GM12874 (cell line): Measurements from ENCODE around the gene ROR2.

Experiments used
- TF ChIP-seq, protein P1 (sequence below): IDR thresholded peaks from 2 replicates; pipeline ENCODE4 v1.5.1; 2011; ENCODE audit warnings: low read depth, mild to moderate bottlenecking, control low read depth, low read length, moderate library complexity; ENCODE audit not compliant: insufficient read depth

The ROR2 gene

GRCh38 chr9:91555132-91555531, 394.9 kb downstream of the ROR2 start:
- TF ChIP-seq, protein P1, sequence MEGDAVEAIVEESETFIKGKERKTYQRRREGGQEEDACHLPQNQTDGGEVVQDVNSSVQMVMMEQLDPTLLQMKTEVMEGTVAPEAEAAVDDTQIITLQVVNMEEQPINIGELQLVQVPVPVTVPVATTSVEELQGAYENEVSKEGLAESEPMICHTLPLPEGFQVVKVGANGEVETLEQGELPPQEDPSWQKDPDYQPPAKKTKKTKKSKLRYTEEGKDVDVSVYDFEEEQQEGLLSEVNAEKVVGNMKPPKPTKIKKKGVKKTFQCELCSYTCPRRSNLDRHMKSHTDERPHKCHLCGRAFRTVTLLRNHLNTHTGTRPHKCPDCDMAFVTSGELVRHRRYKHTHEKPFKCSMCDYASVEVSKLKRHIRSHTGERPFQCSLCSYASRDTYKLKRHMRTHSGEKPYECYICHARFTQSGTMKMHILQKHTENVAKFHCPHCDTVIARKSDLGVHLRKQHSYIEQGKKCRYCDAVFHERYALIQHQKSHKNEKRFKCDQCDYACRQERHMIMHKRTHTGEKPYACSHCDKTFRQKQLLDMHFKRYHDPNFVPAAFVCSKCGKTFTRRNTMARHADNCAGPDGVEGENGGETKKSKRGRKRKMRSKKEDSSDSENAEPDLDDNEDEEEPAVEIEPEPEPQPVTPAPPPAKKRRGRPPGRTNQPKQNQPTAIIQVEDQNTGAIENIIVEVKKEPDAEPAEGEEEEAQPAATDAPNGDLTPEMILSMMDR, result no peak

- TF ChIP-seq, protein P1, result no peak
Measured at GRCh38 chr9:91549177-91549576, 400.9 kb downstream of the ROR2 start.

- TF ChIP-seq, protein P1, result no peak
Measured at GRCh38 chr9:91547081-91547480, 402.9 kb downstream of the ROR2 start.

- TF ChIP-seq, protein P1, result no peak
Measured at GRCh38 chr9:91546574-91546973, 403.5 kb downstream of the ROR2 start.

DNA sequence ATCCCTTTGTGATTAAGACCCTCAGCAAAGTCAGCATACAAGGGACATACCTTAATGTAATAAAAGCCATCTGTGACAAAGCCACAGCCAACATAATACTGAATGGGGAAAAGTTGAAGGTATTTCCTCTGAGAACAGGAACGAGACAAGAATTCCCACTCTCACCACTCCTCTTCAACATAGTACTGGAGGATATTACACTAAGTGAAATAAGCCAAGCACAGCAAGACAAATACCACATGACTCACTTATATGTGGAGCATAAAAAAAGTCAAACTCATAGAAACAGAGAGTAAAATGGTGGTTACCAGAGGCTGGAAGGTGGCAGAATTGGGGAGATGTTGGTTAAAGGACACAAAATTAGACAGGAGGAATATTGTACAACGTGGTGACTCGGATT, 408.3 kb downstream of the ROR2 start:
- TF ChIP-seq, protein P1, result no peak

GRCh38 chr9:91536211-91536691, 413.8 kb downstream of the ROR2 start:
- TF ChIP-seq, protein P1, result no peak

GRCh38 chr9:91534374-91534773, 415.7 kb downstream of the ROR2 start:
- TF ChIP-seq, protein P1, result no peak
